Stimulated activated naive CD8-positive, alpha-beta T cell treated with anti-CD3 and anti-CD28 coated beads, Interleukin-15, Interleukin-2, amounts not matched to agents 100 U/mL and 50 U/mL, for 24 hours (primary cell): ENCODE results near the gene KPNA5.
"Not testable (repeated sequence)": the region's sequence is repeated elsewhere in the genome, so short reads cannot be mapped to it uniquely, and the experiment has no call there.

Experiments
- ATAC-seq: fragments of 150-1000 bp; cut with Tn5 transposase; one replicate; pipeline ENCODE4 v1.10.0; 2021
- DNase-seq: peaks from one replicate; pipeline ENCODE4 v3.0.0; 2021

The KPNA5 gene

DNA sequence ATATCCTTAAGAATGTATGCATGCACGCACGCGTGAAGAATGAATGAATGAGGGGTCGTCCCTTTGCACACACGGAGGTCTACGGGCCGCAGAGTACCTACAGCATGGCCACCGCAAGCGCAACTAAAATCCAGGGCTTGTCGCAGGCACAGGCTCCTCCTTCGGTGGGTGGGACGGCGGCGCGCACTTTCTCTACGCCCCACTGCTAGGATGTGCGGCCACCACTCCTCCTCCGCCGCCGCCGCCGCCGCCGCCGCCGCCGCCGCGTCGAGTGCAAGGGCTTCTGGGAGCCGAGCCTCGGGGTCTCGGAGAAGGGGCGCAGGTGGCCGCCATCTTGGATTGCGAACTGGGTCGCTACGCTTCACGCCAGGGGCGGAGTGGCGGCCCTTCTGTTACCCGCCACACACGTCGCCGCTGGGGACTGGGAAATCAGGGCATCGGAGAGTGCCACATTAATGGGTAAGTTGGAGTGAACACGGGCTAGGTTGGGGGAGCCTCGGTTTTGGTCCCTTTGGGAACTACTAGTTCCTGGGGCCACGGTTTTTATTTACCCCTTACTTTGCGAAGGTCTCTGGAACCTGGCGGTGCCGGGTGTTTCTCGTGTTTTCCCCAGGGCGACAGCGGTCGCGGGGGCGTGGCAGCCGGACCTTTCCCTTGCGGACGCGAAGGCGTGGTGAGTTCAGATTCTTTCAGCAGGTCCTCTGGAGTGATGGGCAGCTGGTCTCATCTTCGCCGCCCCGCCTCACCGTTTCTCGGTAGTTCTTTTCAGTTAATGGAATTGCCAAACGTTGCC is at the start of gene KPNA5:
KPNA5 (plus strand) TSS at position 332 of the 793 bp plus-strand sequence; CDS start at position 456, 124 bp downstream.
- peak; percentile 98 for ATAC-seq
- peak; percentile 93 for DNase-seq

DNA sequence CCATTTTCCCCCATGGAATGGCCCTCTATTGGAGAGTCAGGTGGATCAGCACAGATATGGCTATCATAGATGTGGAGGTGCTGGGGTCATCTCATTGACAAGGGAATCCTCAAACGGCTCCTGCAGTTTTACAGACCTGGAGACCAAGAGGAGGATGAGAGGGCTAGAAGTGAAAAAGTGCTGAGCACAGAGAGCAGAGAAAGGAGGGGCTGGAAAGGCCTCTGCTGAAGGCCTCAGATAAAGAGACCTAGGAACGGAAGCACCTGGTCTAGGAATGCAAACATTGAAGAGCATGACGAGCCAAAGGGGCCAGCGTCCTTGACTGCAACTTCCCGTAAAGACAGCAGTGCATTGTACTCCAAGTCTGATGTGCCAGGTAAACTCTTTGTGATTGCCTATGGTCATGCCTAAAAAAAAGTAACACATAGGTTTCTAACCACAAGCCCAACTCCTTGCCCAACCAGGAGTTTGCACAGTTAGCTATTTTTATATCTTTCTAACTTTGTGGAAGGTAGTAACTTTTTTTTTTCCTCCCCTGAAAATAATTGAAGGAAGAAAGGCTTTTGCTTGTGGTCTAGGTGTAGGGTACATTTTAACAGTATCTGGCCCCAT is 49.5 kb upstream of the KPNA5 start:
- no peak for ATAC-seq
- no peak for DNase-seq

DNA sequence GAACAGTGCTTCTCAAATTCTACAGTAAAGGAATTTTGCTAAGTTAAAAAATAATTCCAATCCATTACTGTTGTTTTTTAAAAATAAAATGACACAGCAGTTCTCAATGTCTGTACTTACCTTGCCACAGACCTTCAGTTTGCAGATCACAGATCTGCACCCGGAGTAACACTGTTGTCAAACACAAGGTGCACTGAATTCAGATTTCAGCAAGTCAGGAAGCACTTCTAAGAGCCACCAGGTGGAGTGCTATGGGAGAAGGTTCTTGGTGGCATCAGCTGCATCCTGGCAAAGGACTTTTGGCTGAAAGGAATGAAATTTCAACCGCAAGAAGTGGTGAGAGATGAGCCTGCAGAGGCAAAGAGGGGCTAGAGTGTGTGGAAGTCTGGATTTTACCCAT is 47.3 kb upstream of the KPNA5 start:
- DNase-seq (no peak), ATAC-seq (no peak)

DNA sequence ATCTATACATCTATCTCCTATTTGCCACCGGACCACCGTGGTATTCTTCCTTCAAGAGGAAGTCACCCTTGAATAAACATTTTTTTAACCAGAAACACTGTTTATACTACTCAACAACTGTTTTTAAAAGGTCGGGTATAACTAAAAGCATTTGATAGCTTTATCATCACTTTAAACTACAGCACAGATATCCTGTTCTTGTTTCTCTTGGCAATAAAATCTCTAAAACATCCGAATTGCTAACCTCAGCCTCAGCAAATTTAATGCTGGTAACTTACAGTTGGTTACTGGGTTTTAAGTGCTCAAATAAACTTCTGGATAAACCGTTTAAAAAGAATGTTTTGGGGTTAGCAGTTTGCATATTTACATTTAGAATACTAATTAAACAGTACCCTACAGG is 32.9 kb upstream of the KPNA5 start:
- DNase-seq (no peak), ATAC-seq (no peak)

DNA sequence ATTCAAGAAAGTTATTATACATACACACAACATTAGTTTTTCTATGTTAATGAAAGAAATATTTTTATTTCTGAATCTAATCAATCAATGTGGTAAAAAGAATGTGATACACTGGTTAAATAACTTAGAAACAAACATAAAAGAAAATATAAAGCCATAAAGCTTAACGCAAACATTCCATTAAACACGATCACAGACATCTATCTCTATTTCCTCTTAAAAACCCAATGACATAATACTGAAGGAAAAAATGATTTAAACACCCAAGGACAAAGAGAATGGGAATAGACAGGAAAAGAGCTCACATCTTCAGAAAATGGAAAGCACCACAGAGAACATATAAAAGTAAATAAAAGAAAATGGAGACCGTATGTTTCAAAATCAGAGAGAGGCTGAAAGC is 31.9 kb upstream of the KPNA5 start:
- no peak for DNase-seq
- ATAC-seq, result no peak

DNA sequence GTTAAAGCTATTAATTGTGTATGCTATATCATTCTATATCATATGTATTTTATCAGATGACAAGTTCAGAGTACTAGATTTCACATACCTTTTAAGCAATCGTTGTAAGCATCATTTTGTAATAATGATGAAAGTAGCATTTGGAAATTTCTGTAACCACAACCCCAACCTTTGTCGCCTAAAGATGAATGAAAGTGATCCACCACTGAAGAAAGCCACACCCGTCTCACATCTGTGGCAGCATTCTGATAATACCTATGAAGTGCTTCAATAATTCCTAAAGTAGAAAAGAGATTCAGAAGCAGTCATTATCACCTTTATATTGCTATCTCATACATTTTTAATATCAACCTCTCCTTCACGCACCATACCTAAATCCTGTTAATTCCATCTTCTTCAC is 29.1 kb upstream of the KPNA5 start:
- ATAC-seq (peak; percentile 46), DNase-seq (no peak)

DNA sequence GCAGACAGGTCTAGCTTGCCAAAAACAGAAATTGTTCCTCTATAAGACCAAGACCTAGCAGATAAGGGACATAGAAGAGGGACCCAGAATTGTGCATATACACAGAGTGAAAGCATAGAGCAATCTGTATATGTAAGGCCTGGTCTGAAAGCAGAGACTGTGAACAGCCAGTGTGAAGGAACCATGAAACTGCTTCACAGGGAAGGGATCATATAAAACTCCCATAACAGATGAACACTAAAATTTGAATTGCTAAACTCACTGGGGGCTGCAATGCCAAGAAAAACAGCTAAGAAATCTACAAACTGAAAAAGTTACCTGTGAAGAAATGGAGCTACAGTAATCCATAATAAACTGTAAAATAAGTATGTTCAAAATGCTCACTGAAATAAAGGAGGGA is 19.4 kb upstream of the KPNA5 start:
- ATAC-seq (no peak), DNase-seq (no peak)

DNA sequence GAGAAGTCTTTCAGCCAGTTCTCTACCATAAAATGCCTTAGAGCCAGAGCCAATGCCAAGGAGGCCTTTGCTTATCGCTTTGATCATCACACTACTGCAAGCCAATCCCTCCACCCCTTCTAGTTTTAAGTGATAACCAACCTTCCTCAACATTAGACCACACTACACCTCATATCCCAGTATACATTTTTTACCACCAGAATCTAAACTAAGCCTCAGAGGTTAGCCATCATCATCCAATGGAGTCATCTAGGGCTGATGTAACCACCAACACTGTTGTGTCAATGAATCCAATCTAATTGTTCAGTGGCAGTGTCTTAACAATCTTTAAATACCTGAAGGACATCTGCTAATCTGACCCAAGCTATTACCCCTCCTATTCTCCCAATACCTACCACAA is 18.8 kb upstream of the KPNA5 start:
- peak; percentile 77 for ATAC-seq
- no peak for DNase-seq

DNA sequence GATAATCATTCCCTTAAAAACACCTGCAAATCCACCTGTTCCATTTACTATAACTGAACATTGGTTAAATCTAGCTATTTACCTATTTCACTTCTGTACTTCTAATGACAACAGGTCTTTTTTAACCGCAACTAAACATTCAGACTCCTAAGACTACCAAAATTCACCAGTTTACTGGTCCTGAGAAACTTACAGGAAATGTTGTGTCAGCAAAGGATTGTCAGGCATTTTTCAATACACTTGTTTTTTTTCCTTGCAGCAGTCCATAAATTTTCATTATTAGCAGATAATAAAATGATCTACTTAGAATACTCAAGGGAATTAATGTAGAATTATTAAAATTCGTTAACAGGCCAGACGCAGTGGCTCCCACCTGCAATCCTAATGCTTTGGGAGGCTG is 17.7 kb upstream of the KPNA5 start:
- DNase-seq, result no peak
- ATAC-seq, result no peak

DNA sequence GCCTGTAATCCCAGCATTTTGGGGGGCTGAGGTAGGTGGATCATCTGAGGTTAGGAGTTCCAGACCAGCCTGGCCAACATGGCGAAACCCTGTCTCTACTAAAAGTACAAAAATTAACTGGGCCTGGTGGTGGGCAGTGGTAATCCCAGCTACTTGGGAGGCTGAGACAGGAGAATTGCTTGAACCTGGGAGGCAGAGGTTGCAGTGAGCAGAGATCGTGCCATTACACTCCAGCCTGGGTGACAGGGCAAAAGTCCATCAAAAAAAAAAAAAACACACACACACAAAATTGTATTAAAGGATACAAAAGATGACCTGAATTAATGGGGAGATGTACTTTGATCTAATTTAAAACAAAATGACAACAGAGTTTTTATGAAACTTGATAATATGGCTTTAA is 16.8 kb upstream of the KPNA5 start:
- ATAC-seq, DNase-seq: not testable (repeated sequence)

DNA sequence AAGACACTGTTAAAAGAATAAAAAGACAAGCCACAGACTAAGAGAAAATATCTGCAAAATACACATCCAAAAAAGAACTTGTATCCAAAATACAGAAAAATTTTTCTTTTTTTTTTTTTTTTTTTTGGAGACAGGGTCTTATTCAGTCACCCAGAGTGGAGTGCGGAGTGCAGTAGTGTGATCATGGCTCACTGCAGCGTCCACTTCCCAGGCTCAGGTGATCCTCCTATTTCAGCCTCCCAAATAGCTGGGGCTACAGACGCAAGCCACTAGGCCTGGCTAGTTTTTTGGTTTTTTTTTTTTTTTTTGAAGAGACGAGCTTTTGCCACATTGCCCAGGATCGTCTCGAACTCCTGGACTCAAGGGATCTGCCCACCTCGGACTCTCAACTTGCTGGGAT is 15.5 kb upstream of the KPNA5 start:
- DNase-seq, result no peak
- no peak for ATAC-seq

DNA sequence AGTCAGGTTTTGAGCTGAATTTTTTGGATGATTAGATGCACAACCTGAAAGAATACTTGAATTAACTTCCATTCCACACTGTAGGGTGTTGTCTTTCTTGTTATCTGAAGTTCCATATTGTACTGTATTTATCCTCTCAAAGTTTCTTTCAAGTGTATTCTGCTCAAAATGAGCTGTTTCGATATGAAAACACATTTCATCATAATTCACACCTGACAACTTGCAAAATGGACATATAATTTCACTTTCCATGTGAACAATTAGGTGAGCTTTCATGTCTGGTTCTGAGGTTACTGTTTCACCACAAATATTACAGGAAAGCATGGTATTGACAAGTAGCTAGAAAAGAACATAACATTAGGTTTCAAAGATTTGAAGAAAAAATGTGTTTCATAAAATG is 14.1 kb upstream of the KPNA5 start:
- peak; percentile 1 for ATAC-seq
- no peak for DNase-seq

DNA sequence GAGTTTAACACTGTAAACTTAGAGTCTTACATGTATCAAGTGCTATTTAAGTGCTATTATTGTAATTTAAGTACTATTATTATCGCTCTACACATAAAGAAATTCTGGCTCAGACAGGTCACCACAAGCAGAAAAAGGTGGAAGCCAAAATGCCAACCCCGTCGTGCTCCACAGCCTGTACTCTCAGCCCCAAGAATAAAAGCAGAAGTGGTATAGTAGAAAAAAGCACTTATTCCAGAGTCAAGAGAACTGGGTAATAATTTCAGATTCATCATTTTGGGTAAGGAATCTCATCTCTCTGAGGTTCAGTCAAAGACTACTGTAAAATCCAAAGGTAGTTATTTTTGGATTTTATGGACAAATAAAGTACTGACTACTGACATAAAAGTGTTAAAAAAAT is 13.4 kb upstream of the KPNA5 start:
- DNase-seq (no peak), ATAC-seq (no peak)

DNA sequence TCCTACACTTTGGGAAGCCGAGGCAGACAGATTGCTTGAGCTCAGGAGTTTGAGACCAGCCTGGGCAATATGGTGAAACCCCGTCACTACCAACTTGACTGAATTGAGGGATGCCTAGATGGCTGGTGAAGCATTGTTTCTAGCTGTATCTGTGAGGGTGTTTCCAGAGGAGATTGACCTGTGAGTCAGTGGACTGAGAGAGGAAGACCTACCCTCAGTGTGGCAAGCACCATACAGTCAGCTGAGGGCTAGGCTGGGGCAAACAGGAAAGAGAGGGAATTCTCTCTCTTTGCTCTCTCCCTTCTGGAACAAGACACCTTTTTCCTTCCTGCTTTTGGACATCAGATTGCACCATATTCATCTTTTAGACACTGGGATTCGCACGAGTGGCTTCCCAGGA is 8.7 kb upstream of the KPNA5 start:
- DNase-seq, result no peak
- no peak for ATAC-seq

DNA sequence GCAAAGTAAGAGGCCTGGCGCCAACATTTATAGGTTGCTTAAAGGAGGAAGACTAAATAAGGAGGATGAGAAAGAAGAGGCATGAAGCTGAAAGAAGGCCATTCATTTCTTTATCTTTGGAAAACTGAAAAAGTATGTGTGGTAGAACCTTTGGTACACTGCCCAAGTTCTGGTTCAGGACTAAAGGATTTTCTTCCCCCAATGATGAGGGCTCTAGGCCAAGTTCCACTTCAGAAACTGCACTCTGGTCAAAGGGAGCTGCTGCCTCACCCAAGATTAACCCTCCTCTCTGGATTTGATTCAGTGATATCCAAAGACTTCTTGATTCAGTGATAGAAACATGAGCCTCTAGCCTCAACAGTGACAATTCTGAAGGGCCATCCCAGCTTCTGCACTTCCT is 5.0 kb upstream of the KPNA5 start:
- DNase-seq (no peak), ATAC-seq (no peak)

DNA sequence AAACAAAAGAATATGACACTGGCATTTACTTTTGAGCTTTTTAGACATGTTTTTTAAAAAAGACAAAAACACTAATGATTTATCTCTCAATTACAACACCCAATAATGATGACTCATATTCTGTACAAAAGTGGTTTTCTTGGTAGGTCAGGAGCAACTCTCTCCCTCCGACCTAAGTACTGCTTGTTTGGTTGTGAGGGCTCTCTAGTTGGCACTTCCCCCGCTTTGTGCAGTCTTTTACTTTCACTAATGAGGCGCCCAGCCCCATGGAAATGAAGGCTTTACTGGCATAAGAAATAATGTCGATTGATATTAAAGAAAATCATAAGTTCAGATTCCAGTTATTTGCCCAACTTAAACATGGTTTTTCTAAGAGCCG is 1.3 kb downstream of the KPNA5 start:
- peak; percentile 48 for ATAC-seq

DNA sequence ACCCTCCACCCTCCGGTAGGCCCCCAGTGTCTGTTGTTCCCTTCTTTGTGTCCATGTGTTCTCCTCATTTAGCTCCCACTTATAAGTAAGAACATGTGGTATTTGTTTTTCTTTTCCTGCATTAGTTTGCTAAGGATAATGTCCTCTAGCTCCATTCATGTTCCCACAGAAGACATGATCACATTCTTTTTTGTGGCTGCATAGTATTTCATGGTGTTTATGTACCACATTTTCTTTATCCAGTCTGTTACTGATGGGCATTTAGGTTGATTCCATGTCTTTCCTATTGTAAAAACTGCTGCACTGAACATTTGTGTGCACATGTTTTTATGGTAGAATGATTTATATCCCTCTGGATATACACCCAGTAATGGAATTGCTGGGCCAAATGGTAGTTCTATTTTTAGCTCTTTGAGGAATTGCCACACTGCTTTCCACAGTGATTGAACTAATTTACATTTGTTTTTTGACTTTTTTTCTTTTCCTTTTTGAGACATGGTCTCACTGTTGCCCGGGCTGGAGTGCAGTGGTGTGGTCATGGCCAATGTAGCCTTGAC is 4.5 kb downstream of the KPNA5 start:
- no peak for ATAC-seq
- DNase-seq, result no peak

More for the DNA sequence above, 1.3 kb downstream of the KPNA5 start:
- peak; percentile 41 for DNase-seq

DNA sequence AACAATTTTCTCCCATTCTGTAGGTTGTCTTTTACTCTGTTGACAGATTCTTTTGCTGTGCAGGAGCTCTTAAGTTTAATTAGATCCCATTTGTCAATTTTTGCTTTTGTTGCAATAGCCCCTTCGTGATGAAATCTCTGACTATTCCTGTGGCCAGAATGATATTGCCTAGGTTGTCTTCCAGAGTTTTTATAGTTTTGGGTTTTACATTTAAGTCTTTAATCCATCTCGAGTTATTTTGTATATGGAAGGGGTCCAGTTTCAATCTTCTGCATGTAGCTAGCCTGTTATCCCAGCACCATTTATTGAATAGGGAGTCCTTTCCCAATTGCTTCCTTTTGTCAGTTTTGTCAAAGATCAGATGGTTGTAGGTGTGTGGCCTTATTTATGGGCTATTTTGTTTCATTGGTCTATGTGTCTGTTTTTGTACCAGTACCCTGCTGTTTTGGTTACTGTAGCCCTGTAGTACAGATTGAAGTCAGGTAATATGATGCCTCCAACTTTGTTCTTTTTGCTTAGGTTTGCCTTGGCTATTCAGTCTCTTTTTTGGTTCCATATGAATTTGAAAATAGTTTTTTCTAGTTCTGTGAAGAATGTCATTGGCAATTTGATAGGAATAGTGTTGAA is 5.6 kb downstream of the KPNA5 start:
- ATAC-seq, result not testable (repeated sequence)

DNA sequence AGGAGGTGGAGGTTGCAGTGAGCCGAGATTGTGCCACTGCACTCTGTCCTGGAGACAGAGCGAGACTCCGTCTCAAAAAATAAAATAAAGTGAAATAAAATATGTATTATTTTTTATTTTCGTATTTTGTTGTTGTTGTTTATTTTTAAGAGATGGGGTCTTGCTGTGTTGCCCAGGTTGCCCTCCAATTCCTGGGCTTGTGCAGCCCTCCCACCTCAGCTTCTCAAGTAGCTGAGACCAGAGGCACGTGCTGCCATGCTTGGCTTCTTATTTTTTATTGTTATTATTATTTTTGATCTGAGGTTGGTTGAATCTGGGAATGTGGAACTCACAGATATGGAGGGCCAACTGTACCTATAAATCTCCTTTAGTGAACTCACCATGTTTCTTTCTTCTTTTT is 10.1 kb downstream of the KPNA5 start:
- DNase-seq, result no peak
- no peak for ATAC-seq

More for the DNA sequence above, 5.6 kb downstream of the KPNA5 start:
- DNase-seq, result not testable (repeated sequence)

DNA sequence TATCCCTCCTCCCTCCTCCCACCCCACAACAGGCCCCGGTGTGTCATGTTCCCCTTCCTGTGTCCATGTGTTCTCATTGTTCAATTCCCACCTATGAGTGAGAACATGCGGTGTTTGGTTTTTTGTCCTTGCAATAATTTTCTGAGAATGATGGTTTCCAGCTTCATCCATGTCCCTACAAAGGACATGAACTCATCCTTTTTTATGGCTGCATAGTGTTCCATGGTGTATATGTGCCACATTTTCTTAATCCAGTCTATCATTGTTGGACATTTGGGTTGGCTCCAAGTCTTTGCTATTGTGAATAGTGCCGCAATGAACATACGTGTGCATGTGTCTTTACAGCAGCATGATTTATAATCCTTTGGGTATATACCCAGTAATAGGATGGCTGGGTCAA is 11.9 kb downstream of the KPNA5 start:
- DNase-seq, result not testable (repeated sequence)

DNA sequence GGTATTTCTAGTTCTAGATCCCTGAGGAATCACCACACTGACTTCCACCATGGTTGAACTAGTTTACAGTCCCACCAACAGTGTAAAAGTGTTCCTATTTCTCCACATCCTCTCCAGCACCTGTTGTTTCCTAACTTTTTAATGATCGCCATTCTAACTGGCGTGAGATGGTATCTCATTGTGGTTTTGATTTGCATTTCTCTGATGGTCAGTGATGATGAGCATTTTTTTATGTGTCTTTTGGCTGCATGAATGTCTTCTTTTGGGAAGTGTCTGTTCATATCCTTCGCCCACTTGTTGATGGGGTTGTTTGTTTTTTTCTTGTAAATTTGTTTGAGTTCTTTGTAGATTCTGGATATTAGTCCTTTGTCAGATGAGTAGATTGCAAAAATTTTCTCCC is 12.3 kb downstream of the KPNA5 start:
- ATAC-seq, DNase-seq: not testable (repeated sequence)

More for the DNA sequence above, 11.9 kb downstream of the KPNA5 start:
- ATAC-seq, result not testable (repeated sequence)

DNA sequence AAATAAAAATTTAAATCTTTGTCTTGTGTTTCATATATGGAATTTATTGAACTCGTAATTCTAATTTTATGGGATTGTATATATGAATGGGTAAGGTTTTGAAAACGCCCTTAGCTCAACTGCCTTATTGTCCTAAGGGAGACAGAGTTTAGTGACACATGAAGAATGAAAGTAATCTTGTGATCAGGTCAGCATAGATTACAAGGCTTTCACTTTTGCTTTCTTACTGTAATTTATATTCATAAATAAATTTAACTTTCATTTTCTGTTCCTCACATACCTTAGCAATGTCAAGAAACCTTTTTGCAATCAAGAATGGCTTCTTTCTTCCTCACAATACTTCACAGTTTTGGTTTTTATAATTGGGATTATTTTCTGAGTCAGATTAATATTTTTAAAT is 14.4 kb downstream of the KPNA5 start:
- ATAC-seq (peak; percentile 77), DNase-seq (no peak)

DNA sequence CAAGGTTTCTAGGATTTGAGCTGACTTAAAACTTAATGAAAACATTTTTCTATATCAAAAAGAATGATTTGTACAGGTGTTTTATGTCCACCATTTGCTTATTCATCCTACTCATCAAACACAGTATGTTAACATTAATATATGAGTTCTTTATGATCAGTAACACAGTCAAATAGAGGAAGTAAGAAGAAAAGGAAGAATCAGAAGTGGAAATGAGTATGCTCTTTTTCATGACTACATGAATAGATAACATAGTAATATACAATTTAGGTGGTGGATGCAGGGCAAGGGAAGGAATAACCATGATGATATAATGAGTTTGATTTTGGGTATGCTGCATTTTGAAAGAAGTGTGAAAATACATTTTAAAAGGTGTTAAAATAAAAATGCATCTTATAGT is 16.5 kb downstream of the KPNA5 start:
- no peak for ATAC-seq

More for the DNA sequence above, 16.5 kb downstream of the KPNA5 start:
- no peak for DNase-seq
